ENCODE results near the gene NFATC2.

The NFATC2 gene

DNA sequence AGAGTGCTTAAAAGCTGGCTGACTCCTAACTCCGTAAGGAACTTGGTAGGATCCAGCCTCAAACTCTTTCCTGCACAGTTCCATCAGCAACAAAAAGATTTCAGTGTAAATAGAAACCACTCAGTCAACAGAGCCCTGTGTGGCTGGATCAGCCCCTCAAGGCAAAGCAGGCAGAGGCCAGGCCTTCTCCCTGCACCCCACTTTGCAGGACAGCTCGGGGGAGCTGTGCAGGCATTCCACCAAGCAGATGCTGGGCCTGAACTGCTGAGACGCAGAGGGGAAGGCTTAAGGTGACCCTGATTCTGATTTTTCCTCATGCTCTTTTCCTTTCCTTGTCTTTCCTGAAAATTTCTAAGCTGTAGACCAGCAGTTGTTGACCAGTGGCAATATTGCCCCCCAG is 91.5 kb downstream of the NFATC2 start:
- no peak for DNase-seq (ENCODE audit: low read depth)

GRCh38 chr20:51450221-51450712 is 92.3 kb downstream of the NFATC2 start:
- DNase-seq (ENCODE audit: low read depth) = no peak

DNA sequence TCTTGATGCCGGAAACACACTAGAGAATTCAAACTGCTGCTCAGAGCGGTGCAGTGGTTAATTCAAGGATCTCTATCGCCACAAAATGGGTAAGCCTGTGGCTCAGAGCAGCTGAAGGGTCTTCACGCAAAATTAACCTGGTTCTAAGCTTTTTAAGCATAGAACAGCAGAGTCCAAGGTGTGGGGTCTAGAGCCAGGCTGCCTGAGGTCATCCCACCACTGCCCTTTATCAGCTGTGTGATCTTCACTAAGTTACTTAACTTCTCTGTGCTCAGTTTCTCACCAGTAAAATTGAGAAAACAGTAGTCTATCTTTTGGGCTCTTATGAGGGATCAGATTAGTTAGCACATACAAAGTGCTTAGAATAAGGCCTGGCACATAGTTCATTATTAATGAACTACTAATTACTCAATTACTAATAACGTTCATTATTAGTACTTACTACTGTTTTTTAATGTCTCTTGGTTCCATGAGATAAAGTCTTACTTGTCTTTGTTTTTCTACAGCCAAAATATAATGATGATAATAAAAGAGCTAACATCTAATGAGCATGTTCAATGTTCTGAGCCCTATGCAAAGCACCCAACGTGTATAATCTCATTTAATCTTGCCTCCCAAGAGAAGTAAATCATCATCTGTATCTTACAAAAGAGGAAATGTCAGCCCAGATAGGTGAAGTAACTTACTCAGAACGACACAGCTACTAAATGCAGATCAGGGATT is 92.9 kb downstream of the NFATC2 start:
- no peak for DNase-seq (ENCODE audit: low read depth)

DNA sequence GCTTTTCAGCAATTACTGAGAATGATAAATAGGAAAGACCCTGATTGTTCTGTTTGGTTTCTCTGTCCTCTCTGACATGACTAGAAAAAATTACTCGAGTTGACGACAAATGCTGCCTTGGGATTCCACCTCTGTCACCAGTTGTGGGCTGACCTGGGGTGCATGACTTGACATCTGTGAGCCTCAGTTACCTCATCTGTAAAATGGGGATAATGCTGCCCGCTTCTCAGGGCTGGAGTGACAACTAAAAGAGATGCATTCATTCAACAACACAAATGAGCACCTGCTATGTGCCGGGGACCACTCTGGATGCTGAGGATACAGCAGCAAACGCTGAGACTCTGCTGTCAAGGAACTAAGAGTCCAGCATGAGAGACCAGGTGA is 94.8 kb downstream of the NFATC2 start:
- no peak for DNase-seq (ENCODE audit: low read depth)

DNA sequence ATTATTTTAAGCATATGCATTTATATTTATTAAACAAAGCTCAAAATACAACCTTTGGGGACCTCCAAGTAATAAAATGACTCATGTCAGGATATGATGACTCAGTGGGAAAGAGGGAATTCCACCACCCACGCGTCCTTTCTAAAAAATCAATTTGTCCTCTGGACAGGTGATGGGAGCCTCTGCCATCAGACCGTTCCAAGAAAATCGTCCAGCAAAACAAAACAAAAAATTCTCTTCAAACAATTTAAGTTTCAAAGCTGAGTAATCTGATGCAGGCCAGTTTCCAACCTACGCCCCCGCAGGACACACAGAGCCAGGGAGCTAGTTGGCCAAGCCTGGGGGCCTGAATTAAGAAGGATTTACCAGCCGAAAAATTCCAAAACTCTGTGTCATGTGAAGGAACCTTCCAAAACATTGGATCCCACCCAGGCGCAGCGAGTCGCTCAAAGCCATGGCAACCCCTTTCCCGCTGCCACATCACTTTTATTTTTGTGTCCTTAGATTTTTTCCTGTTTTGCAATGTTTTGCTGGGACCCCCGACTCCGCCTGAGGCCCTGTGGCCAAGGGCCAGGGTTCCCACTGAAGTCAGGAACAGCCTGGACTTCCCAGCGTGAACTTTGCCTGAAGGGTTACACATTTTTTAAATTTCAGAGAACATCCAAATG is 95.3 kb downstream of the NFATC2 start:
- DNase-seq (ENCODE audit: low read depth) = peak; percentile 94

GRCh38 chr20:51446656-51447055 is 95.9 kb downstream of the NFATC2 start:
- DNase-seq (ENCODE audit: low read depth) = peak; percentile 55

GRCh38 chr20:51446230-51446629 is 96.3 kb downstream of the NFATC2 start:
- DNase-seq (ENCODE audit: low read depth) = no peak

- DNase-seq (ENCODE audit: low read depth) = no peak
These were observed 96.9 kb downstream of the NFATC2 start for GRCh38 chr20:51445591-51445990.

- DNase-seq (ENCODE audit: low read depth) = no peak
These were observed 97.5 kb downstream of the NFATC2 start for GRCh38 chr20:51444922-51445438.

DNA sequence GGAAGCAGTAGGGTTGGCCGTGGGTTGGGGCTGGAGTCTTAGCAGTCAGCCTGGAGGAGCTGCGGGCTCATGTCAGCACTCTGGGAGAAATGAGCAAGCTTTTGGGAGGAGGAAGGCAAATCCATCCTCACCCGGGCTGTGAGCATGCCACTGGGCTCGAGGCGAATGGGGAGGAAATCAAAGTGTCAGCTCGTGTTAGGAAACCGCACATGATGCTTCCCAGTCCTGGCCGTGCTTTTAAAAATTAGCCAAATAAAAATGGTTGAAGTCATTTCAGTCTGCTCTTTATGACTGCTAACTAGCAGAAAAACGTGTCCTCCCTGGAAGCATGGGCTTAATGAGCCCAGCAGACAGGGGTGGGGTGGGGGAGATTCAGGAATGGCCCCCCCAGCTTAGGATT is 98.1 kb downstream of the NFATC2 start:
- no peak for DNase-seq (ENCODE audit: low read depth)

DNA sequence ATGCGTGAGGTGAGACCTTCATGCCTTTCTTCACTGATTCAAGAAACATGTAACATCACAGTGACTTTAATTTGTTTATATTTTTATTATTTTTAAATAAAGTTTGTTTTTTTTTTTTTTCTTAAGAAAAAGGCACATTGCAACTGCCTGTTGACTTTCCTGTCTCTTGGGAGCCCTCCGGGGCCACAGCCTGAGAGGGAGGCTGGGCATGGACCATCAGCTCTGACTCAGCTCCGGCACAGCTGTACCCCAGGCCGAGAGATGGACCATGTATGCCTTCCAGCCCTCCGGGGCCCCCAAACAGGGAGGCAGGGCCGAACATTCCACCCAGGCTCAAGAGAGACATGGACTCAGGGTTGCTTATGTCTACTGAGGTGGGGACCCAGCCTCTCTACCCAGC is 99.9 kb downstream of the NFATC2 start:
- DNase-seq (ENCODE audit: low read depth) = no peak

DNA sequence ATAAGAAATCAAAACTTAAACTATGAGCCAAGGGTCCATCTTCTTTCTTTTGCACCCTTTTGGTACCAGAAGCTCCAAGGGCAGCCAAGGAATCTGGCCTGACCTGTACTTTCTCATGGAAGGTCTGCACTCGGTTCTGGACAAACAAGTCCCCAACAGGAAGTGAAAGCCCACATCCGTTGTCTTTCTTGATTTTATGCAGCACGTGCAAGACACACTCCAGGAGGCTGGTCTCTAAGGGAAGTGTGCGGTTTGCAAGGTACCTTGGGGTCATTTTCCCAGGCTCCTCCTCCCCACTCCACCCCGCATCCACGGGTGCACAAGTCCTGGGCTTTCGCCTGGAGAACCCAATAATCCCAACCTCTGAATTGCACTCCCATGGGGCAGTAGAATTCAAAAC is 101.9 kb downstream of the NFATC2 start:
- no peak for DNase-seq (ENCODE audit: low read depth)

DNA sequence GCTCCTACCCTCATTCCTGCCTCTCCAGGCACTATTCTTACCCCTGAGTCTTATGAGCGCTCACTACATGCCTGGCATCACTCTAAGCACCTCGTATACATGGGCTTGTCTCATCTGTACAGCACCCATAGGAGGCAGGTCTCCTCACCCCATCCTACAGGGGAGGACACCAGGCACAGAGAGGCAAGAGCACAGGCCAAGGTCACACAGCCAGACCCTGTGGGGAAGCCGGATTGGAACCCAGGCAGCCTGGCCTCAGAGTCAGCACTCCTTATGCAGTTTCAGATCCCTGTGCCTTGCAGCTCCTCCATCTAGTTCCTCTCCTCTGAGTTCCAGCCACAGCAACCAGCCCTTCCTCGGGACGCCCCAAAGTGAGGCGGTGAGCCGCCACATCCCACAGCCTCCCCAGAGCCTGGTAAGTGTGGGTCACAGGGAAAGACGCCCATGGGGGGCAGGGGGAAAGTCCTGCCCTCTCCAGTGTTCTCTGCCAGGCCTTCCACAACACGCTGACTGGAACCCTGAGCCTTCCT is 103.3 kb downstream of the NFATC2 start:
- no peak for DNase-seq (ENCODE audit: low read depth)

DNA sequence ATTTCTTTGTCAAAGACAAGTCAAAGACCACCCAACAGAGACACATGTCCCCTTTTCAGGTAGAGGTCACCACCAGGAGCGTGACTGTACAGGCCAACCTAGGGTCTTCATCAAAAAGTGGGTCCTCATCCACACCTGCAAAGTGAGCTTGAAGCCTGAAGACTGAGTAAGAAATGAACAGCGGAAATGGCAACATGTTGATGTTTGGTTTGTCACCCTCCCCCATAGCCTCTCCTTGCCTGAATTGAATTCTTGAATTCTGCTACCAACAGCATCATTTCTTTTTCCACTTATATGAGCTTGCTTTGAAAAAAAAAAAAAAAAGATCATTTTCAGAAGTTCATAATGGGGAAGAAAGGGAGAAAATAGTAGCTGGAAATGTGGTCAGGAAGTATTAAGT is 104.4 kb downstream of the NFATC2 start:
- DNase-seq (ENCODE audit: low read depth) = no peak

- no peak for DNase-seq (ENCODE audit: low read depth)
These were observed 105.2 kb downstream of the NFATC2 start for GRCh38 chr20:51437182-51437924.

DNA sequence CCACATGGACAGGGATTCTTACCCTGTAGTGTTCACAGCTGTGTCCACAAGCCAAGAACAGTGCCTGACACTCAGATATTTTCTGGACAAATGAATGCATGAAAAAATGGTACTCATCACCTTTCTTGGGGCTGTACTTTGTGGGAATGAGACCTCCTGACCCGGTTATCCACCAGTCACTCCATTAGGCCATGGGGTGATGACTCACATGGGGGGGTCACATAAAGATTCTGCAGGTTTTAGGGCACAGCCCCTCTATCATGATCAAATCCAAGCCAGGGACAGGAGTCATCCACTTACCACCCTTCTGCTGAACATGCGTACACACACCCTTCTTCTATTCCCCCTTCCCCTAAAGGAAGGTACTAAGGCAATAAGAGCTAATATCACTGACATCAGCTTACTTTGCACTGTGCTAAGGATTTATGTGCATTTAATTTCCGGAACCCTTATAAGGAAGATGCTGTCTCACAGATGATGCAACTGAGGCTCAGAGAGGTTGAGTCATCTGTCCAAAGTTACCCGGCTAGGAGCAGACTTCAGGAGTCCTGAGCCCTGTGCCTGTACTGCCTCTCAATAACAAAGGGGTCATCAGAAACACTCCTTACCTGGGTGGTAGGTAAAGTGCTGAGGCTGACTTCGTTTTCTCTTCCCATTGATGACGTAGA is 107.8 kb downstream of the NFATC2 start:
- DNase-seq (ENCODE audit: low read depth) = peak; percentile 62

- DNase-seq (ENCODE audit: low read depth) = no peak
These were observed 108.5 kb downstream of the NFATC2 start for GRCh38 chr20:51434026-51434425.

GRCh38 chr20:51432875-51433274 is 109.6 kb downstream of the NFATC2 start:
- DNase-seq (ENCODE audit: low read depth) = no peak

DNA sequence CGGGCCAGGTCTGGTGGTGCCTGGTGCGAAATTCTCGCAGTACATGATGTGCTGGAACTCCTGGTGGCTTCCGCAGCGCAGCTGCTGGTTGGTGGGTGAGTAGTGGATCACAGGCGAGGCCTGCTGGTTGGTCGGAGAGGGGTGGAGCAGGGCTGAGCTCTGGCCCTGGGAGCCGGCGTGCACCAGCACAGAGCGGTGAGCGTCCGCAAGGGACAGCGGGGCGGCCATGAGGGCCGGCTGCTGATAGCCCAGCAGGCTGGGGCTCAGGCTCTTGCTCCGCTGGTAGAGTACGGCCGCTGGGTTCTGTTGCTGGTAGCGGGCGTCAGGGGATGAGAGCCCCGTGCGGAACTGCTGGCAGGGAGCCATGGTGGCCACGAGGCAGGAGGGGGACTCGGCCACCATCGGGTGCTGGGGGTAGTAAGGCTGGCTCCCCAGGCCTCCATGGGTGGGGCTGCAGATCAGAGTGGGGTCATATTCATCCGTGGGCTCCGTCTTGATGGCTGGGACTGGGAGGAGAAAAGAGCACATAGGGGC is 110.2 kb downstream of the NFATC2 start:
- no peak for DNase-seq (ENCODE audit: low read depth)

GRCh38 chr20:51431321-51431720 is 111.2 kb downstream of the NFATC2 start:
- DNase-seq (ENCODE audit: low read depth) = no peak

DNA sequence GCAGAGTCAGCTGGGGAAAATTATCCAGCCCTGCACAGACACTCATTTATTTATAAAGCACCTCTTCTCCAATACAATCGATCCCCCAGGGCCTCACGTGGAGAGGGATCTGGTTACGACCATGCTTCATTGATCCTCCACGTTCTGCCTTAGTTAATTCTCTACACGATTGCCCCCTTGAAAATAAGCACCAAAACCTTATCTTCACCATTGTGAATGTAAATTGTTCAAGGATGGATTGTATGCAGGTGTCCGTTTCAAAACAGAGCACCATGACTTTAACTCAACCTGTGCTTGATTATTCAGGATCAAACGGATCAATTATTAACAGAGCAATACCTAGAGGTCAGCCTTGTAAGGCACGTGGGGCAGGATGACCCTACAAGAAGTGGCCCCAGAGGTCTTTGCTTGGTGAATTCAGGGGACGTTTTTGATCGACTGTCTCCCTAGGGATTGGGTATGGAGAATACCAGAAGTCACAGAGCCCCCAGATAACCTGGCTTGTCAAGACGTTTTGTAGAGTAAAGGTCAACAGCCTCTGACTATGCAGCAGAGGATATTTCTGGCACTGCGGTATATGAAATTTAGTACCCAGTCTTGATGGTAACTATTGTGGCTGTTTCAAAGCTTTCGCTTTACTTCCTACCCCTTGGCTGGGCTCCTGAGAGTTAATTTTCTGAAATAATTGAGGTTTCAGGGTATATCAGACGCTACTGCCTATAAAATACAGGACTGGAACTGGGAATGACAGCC is 112.1 kb downstream of the NFATC2 start:
- no peak for DNase-seq (ENCODE audit: low read depth)

All from stromal cell of bone marrow (primary cell).